Endodermal cell (in vitro differentiated cells): Measurements from ENCODE around the gene KRTAP27-1. TPM values are rescaled to one million over a fixed set of nuclear protein-coding genes. Genes with fewer than 3 reads are reported as not detected.

Experiments
- DNase-seq: peaks from one replicate; pipeline ENCODE4 v3.0.0-alpha.2; 2017
- H3K27ac ChIP-seq: 2 replicates; pipeline ENCODE4 v1.5.1; 2013; ENCODE audit warnings: mild to moderate bottlenecking, low read depth, low read length, moderate library complexity
- H3K27me3 ChIP-seq: 2 replicates; pipeline ENCODE4 v1.6.1; 2013; ENCODE audit warnings: mild to moderate bottlenecking, low read length, moderate library complexity; ENCODE audit not compliant: insufficient read depth, control insufficient read depth, poor library complexity, severe bottlenecking
- H3K36me3 ChIP-seq: 2 replicates; pipeline ENCODE4 v1.7.0; 2013; ENCODE audit warnings: mild to moderate bottlenecking, low read length, moderate library complexity; ENCODE audit not compliant: control insufficient read depth, insufficient read depth
- H3K4me1 ChIP-seq: one replicate; pipeline ENCODE4 v1.7.0; 2013; ENCODE audit warnings: low read length; ENCODE audit not compliant: control insufficient read depth, insufficient read depth
- H3K4me3 ChIP-seq: 2 replicates; pipeline ENCODE4 v1.5.1; 2013; ENCODE audit warnings: mild to moderate bottlenecking, low read length, moderate library complexity
- H3K9ac ChIP-seq: 2 replicates; pipeline ENCODE4 v1.6.1; 2013; ENCODE audit warnings: mild to moderate bottlenecking, low read length, moderate library complexity; ENCODE audit not compliant: poor library complexity, severe bottlenecking; ENCODE audit errors: extremely low read depth
- H3K9me3 ChIP-seq: 2 replicates; pipeline ENCODE4 v1.6.1; 2013; ENCODE audit warnings: mild to moderate bottlenecking, low read length, moderate library complexity; ENCODE audit not compliant: control insufficient read depth
- H3K27ac Mint-ChIP-seq: 2 replicates; pipeline ENCODE4 v1.8.0; 2020; ENCODE audit warnings: mixed read lengths
- H3K27me3 Mint-ChIP-seq: 2 replicates; pipeline ENCODE4 v1.8.0; 2021; ENCODE audit warnings: mild to moderate bottlenecking, mixed read lengths; ENCODE audit not compliant: insufficient read depth
- H3K36me3 Mint-ChIP-seq: 2 replicates; pipeline ENCODE4 v1.8.0; 2020; ENCODE audit warnings: low read depth, mixed read lengths
- H3K4me1 Mint-ChIP-seq: 2 replicates; pipeline ENCODE4 v1.8.0; 2020; ENCODE audit warnings: mixed read lengths
- H3K4me3 Mint-ChIP-seq: 2 replicates; pipeline ENCODE4 v1.8.0; 2020; ENCODE audit warnings: mild to moderate bottlenecking, moderate library complexity, mixed read lengths
- H3K9me3 Mint-ChIP-seq: 2 replicates; pipeline ENCODE4 v1.8.0; 2020; ENCODE audit warnings: mild to moderate bottlenecking, mixed read lengths
- WGBS, 2 experiments: methylation state at CpG; one replicate each; pipeline versions ENCODE4 v1.1.5 to v1.1.7; 2013; ENCODE audit warnings: missing lambda C conversion rate in 2 of 2, mixed read lengths in 1 of 2; ENCODE audit not compliant: insufficient coverage in 1 of 2, insufficient read length in 1 of 2; 5-methylcytosine and 5-hydroxymethylcytosine counted together
- microRNA-seq: library from miRNA; unstranded; fragments of <30 nt; microRNA quantifications from one replicate; pipeline ENCODE4 v1.2.0, GENCODE V29; 2020; ENCODE audit warnings: borderline microRNAs expressed
- total RNA-seq, 2 donors: library from RNA; stranded (reverse); fragmentation: NEBNext Ultra II Directional in 1 of 2; extraction: Animal tissue kit (Norgen Biotek cat#: 25700) in 1 of 2; gene quantifications; 2 replicates in 1 of 2; 3 replicates in 1 of 2; pipeline ENCODE4 v1.2.1, GENCODE V29; 2021
- TF ChIP-seq, protein P1 (sequence below): fragments of 200-600 bp; sonication (generic); conservative IDR thresholded peaks from 2 replicates; pipeline ENCODE4 v1.5.0; 2021; ENCODE audit warnings: antibody characterized with exemption, mild to moderate bottlenecking

KRTAP27-1 gene
- total RNA-seq, 2 donors from 2014 or later, result not detected

DNA sequence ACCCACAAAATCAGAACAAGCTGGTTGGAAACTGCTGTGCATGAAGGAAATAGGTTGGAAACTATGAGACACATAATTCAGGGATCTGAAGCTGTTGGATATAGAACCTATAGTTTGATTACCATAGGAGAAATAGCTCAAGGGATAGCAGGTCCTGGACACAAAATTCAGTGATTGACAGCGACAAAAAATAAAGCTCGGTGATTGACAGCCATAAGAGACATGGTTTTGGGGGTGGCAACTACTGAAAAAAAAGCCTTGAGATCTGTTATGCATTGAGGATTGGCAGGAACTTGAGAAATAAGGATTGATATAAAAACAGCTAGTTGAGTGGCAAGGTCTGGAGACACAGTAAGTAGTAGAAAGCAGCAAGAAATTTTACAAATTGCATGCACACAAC, 48.3 kb downstream of the KRTAP27-1 start, which contains the start of gene KRTAP25-1:
Gene KRTAP25-1 (minus strand): TSS at position 300 of the 400 bp plus-strand sequence. CDS start 24 bp downstream, at position 276.
- Histone ChIP-seq H3K4me1 (peaks cover 7% of the 10 kb centered on the region), H3K27ac (no peak within 1 kb of the TSS), H3K36me3 (no peaks in the 10 kb centered on the region), H3K9me3 (peaks cover 4% of the 10 kb centered on the region), H3K4me3 (peak within 1 kb of the TSS; percentile 32), H3K9ac (no peak within 1 kb of the TSS), H3K27me3 (no peaks in the 10 kb centered on the region)
- TF ChIP-seq, protein P1, sequence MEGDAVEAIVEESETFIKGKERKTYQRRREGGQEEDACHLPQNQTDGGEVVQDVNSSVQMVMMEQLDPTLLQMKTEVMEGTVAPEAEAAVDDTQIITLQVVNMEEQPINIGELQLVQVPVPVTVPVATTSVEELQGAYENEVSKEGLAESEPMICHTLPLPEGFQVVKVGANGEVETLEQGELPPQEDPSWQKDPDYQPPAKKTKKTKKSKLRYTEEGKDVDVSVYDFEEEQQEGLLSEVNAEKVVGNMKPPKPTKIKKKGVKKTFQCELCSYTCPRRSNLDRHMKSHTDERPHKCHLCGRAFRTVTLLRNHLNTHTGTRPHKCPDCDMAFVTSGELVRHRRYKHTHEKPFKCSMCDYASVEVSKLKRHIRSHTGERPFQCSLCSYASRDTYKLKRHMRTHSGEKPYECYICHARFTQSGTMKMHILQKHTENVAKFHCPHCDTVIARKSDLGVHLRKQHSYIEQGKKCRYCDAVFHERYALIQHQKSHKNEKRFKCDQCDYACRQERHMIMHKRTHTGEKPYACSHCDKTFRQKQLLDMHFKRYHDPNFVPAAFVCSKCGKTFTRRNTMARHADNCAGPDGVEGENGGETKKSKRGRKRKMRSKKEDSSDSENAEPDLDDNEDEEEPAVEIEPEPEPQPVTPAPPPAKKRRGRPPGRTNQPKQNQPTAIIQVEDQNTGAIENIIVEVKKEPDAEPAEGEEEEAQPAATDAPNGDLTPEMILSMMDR, result no peak
- no peaks in the 10 kb centered on the region for H3K9me3 Mint-ChIP-seq
- no peaks in the 10 kb centered on the region for H3K4me1 Mint-ChIP-seq
- no peak for DNase-seq
- no peaks in the 10 kb centered on the region for H3K27me3 Mint-ChIP-seq
- 94 to 98% methylated on average over 2 of the region's 2 CpGs for WGBS, 2 experiments
- H3K27ac Mint-ChIP-seq, result no peak within 1 kb of the TSS
- no peaks in the 10 kb centered on the region for H3K36me3 Mint-ChIP-seq
- no peak within 1 kb of the TSS for H3K4me3 Mint-ChIP-seq

Small RNA genes within 50 kb of the gene (microRNA-seq; reads per million reads assigned to microRNA genes)
- gene MIR4327, result not detected

Other genes starting within 250 kb of the KRTAP27-1 start
- gene CLDN17, start 170.9 kb downstream of the KRTAP27-1 start, total RNA-seq, result not detected
- gene CLDN8, start 121.6 kb downstream of the KRTAP27-1 start, total RNA-seq, result not detected
- gene KRTAP24-1, start 54.7 kb downstream of the KRTAP27-1 start, total RNA-seq, result not detected
- gene KRTAP25-1, start 48.2 kb downstream of the KRTAP27-1 start, total RNA-seq, result not detected
- not detected for gene KRTAP26-1, start 17.4 kb downstream of the KRTAP27-1 start, total RNA-seq
- gene KRTAP23-1, start 10.9 kb upstream of the KRTAP27-1 start, total RNA-seq, result not detected
- gene KRTAP13-2, start 34.6 kb upstream of the KRTAP27-1 start, total RNA-seq, result not detected
- not detected for gene KRTAP13-1, start 58.3 kb upstream of the KRTAP27-1 start, total RNA-seq
- gene KRTAP13-3, start 88.2 kb upstream of the KRTAP27-1 start, total RNA-seq, result not detected
- not detected for gene KRTAP13-4, start 92.5 kb upstream of the KRTAP27-1 start, total RNA-seq
- not detected for gene KRTAP15-1, start 102.6 kb upstream of the KRTAP27-1 start, total RNA-seq
- not detected for gene KRTAP19-1, start 142.7 kb upstream of the KRTAP27-1 start, total RNA-seq
- not detected for gene KRTAP19-2, start 149.7 kb upstream of the KRTAP27-1 start, total RNA-seq
- not detected for gene KRTAP19-3, start 154.3 kb upstream of the KRTAP27-1 start, total RNA-seq
- not detected for gene KRTAP19-4, start 159.5 kb upstream of the KRTAP27-1 start, total RNA-seq
- gene KRTAP19-5, start 164.4 kb upstream of the KRTAP27-1 start, total RNA-seq, result not detected
- gene KRTAP19-6, start 204.2 kb upstream of the KRTAP27-1 start, total RNA-seq, result not detected
- gene KRTAP19-7, start 223.6 kb upstream of the KRTAP27-1 start, total RNA-seq, result not detected